Epidermal melanocyte (primary cell): ENCODE results near the gene ZBTB33.

Experiments used
- DNase-seq: peaks from one replicate; pipeline ENCODE4 v3.0.0; 2011; ENCODE audit warnings: low spot score; ENCODE audit not compliant: insufficient read length

The ZBTB33 gene

DNA sequence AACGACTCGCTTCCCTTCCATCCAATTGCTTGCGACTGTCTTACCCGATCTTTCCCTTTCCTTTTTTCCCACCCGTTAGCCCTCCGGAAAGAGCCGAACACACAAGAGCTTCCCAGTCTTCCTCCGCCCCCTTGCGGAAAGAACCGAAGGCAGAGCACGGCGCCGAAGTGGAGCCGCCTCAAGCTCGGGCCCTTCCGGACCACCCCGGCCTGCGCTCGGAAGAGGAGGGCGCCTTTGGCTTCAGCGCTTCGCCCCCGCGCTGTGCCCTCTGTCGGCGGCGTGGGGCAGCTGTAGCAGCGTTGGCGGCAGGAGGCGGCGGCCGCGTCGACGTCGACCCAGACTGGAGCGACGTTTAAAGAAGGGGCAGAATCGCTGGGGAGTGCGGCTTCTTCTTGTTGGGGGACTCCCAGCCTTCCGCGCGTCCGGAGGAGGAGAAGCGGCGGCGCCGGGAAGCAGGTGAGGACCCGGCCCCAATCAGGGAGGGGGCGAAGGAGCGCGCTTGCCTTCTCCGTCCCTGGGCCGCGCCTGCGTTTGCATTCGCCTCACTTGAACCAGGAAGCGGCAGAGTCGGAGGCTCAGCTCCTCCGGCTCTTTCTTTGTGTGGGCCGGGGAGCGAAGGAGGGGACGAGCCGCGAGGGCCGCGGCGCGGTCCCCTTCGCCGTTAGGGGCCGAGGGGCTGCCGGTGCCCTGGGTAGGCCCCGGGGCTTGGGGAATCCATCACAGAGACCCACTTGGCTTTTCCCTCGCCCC is at the start of gene ZBTB33:
ZBTB33 (plus strand) TSS at position 291 of the 750 bp plus-strand sequence. CDS start 2,604 bp downstream, outside the sequence.
- peak; percentile 52 for DNase-seq

DNA sequence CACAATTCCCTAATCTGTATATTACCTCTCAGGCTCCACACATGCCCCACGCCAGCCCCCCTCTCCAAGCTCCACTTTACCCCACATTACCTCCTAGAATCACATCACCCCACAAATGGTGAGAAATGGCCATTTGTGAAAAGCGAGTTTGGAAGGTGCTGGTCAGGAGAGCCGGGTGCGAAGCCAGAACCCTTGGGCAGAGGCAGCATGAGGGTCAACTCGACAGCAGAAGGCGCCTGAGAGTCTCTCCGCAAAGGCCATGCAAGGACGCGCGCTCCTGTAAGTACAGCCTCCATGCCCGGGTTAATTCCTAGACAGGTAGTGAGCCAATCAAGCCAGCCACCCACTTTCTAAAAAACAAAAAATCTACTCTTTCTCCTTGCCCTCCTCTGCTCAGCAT is 49.8 kb upstream of the ZBTB33 start:
- no peak for DNase-seq

- DNase-seq = no peak
Observed at GRCh38 chrX:120205816-120206753, 44.5 kb upstream of the ZBTB33 start.

DNA sequence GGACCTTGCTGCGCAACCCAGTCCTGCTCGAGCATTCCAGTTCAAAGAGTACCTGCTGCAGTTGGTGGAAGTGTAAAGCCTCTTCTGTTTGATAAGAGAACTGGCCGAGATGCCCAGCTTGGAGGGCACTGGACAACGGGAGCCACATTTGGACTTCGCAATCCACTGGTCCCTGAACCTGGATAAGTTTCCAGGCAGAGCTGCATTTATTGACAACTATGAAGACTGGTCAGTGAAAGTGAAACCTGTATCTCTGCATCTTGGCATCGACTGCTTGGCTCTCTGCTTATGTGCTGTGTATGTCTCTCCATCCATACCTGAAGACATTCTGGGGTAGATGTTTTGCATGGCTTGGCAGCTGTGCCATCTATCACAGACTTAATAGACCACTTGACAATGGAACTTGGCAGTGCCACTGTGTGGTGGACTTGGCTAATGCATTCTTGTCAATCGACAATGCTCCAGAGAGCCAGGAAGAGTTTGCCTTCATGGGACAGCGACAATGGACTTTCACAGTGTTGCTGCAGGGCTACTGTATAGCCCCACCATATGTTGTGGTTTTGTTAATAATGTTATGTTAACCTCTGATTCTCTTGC is 43.5 kb upstream of the ZBTB33 start:
- DNase-seq = no peak

DNA sequence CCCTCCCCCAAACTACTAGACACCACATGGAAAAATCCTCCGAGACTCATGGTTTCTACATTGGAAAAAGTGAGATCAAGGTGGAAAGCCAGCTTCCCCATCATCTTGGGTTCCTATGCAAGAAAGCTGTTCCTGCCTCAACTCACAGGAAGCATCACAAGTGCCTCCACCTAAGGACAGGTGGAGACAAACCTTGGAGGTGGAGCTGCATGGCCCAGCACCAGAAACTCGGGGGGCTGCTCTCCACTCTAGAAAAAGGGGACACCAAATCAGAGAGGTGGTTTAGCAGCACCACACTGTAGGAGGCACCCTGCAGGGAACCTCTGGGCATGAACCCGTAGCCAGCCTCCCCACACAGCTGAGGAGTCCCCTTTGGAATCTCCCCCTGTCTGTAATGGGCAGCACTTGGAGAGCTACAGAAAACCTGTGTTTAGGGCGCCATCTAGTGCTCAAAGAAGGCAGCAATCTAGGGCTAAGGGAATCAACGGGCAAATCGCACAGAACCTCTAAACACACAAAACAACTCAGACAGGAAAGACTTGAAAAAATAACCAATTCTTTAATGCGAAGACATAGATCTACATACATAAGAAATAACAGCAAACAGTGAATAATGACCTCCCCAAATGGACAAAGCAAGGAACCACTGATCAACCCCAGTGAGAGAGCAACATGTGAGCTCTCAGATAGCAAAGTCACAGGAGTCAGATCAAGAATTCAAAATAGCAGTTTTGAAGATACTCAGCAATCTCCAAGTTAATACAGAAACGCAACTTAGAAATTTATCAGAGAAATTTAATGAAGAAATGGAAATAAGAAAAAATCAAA is 37.0 kb upstream of the ZBTB33 start:
- DNase-seq = peak; percentile 23

- no peak for DNase-seq
Observed at GRCh38 chrX:120223374-120223773, 27.2 kb upstream of the ZBTB33 start.

DNA sequence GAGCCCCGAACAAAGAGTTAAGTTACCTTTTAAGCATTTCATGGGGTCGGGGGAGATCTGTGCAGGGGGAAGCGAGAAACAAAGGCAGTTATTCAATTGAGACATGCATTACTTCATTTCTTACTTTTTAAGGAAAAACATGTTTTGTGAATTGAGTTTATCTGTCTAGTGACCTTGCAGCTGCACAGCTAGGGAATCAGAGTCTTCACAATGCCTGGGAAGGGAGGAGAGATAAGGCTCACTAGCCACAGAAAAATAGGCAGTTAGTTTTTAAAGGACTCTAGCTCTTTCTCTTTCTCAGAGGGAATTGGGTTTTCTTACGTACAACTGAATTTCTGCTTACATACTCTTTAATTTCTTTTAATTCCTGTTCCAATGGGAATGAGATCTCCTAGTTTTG is 26.2 kb upstream of the ZBTB33 start:
- no peak for DNase-seq

DNA sequence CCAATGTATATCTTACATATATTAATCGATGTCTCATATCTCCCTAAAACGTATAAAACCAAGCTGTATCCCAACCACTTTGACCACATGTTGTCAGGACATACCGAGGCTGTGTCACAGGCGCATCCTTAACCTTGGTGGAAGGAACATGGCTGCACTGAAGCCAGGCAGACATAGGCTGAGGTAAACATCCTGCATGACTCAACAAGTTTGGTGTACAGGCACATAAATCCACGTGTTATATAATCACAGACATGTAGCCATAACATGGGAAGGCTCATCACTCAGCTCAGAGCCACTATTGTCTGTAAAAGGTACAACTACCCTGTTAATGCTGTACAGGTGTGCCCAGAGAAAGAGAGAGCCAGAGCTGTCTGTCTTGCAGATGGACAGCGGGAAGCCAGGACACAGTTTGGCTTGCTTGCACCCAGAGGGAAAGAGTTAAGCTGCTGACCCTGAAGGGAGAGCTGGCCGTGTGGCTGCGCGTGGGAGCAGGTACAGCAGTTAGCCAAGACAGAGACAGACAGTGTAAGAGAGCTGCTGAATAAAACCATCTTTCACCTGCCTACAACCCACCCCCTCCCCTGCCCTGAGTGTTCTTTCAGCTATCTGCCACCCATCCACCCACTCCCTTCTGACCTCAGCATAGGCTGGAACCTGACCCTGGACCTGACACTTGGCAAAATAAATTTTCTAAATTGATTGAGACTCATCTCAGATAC is 22.3 kb upstream of the ZBTB33 start:
- DNase-seq = no peak

GRCh38 chrX:120235284-120235683 is 15.3 kb upstream of the ZBTB33 start:
- DNase-seq = no peak

GRCh38 chrX:120236687-120237479 is 13.7 kb upstream of the ZBTB33 start:
- DNase-seq = no peak

GRCh38 chrX:120238933-120239332 is 11.7 kb upstream of the ZBTB33 start:
- DNase-seq = no peak

GRCh38 chrX:120242813-120243212 is 7.8 kb upstream of the ZBTB33 start:
- no peak for DNase-seq

DNA sequence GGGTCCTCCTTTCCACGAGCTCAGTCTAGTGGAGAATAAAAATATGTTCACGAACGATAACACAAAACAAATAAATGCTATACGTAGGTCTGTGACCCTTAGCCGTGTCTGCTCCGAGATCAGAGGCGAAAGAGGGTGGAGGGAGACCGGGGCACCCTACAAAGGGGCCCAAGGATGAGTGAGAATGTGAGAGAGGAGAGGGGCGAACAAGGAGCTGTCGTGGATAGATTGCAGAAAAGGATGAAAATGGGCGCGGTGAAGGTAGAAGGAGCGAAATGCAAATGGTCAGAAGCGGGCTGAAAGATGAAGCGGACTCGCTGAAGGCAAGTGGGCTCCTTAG is 6.2 kb upstream of the ZBTB33 start:
- DNase-seq = no peak

GRCh38 chrX:120244735-120245498 is 5.7 kb upstream of the ZBTB33 start:
- no peak for DNase-seq

- no peak for DNase-seq
Observed at GRCh38 chrX:120251471-120252011, 929 bp downstream of the ZBTB33 start.

GRCh38 chrX:120253784-120254183 is 3.2 kb downstream of the ZBTB33 start:
- DNase-seq = no peak

DNA sequence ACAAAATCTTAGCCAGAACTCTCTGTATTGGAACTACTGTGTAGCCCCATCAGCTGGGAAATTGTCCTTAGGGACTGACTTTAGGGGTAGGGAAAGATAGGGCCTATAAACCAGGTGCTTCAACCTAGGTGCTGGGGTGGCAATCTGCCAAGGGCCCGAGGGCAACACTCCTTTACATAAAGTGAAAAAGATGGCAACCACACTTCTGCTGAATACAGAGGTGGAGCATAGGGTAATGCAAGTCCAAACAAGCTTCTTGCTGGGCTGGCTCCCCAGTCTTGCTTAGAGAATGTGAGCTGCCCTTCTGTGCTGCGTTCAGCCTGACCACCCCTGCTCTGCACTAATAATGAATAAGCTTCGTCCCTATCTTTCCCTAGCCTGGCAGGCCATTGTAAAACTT is 9.8 kb downstream of the ZBTB33 start:
- no peak for DNase-seq

- DNase-seq = no peak
Observed at GRCh38 chrX:120262859-120263708, 12.5 kb downstream of the ZBTB33 start.
